ENCODE data around the gene GLT6D1.

GRCh38 chr9:135617538-135617900 is 21.8 kb downstream of the GLT6D1 start:
- TF ChIP-seq CTCF (IDR thresholded peaks at IDR 0.05; ENCODE audit: insufficient read depth, low read length, poor library complexity, severe bottlenecking) (no peak), EZH2phosphoT487 (conservative IDR thresholded peaks at IDR 0.05; ENCODE audit: low read length) (no peak)

Data from SU-DHL-6 (cell line).